ENCODE results near the gene SND1.

The SND1 gene

DNA sequence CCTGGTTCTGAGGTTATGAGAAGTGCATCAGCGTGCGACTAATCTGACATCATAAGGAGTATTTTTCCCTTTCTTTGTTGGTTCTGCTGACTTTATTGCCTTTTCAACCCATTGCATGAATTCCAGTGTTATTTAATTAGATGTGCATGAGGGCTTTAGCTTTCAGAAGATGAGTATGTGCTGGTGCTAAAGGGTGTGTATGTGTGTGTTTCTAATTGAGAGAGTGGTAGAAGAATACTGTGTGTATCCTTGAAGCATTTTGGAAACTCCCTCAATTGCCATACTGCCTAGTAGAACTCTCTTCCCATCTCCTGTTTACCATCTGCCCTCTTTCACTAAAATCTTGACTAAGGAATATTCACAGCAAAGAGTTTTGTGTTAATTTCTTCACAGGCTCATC is 158.1 kb downstream of the SND1 start:
- no peak for DNase-seq

- DNase-seq = no peak
These were observed 159.0 kb downstream of the SND1 start for GRCh38 chr7:127810696-127811660.

DNA sequence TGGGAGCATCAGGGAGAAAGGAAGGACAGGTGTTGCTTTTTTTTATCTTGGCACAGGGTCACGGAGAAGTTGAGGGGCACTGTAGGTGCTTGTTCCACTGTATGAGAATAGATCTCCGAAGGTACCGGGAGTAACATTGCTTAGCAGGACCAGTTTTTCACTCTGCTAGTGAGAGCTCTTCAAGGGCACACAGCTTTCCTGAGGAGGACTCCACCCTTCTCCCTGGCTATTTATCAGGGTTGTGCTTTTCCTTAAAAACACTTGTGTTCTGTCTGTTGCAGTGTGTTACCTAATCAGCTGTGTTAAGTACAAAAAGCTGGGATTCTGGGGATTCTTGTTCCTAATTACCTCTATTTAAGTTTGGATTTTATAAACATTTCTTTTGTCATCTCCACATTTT is 160.5 kb downstream of the SND1 start:
- no peak for DNase-seq

- DNase-seq = no peak
These were observed 162.1 kb downstream of the SND1 start for GRCh38 chr7:127813991-127814541.

GRCh38 chr7:127815631-127816145 is 163.7 kb downstream of the SND1 start:
- no peak for DNase-seq

GRCh38 chr7:127816354-127817190 is 164.6 kb downstream of the SND1 start:
- DNase-seq = no peak

DNA sequence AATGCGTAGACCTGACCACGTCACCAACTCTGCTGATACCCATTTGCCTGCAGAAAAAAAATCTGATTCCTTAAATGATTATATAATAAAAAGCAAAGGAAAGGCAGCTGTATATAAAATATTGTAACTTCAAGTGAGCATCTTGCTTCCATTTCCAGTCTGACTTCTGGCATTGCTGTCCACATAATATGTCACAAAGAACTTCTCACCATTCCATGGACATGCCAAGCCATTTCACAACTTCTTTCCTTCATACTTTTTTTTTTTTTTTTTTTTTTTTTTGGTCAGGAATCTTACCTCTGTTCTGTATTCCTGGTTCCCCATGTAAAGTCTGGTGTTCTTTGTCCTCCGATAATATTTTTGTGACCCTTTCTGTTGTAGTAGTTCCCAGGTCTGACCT is 165.5 kb downstream of the SND1 start:
- DNase-seq = no peak

GRCh38 chr7:127818306-127818705 is 166.3 kb downstream of the SND1 start:
- DNase-seq = no peak

- no peak for DNase-seq
These were observed 168.2 kb downstream of the SND1 start for GRCh38 chr7:127819975-127820731.

DNA sequence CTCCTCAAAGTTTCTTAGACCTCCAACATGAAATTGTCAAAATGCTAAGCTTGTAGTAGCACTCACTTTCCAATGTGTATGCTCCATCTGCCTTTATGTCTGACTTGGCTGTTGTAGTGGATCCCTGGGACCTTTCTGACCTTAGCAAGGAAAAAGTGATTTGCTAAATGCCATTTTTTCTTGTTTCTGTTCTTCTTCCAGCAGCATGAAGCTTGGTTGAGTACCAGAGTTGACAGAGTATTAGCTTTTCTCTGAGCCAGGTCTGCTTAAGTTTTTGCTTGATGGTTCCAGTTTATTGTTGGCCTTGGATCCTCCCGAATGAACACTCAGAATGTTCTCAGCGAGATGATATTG is 168.7 kb downstream of the SND1 start:
- no peak for DNase-seq

- no peak for DNase-seq
These were observed 169.2 kb downstream of the SND1 start for GRCh38 chr7:127821146-127821545.

- DNase-seq = no peak
These were observed 171.0 kb downstream of the SND1 start for GRCh38 chr7:127822822-127823508.

DNA sequence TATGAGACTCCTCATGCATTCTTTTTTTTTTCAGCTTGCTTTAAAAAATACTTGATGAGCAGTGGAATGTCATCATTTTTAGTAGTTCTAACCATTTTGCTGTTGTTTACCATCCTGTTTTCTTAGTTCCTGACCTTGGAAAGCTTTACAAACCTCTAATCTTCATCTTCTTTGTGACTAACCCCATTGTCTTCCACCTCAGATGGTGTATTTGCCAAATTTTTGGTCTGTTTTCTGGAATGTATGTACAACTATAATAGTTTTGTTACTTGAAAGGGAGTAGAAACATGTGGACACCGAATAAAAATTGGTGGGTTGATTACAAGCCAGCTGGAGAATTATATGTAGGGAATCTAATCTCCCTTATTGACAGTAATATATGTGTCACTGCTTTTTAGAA is 172.7 kb downstream of the SND1 start:
- no peak for DNase-seq

DNA sequence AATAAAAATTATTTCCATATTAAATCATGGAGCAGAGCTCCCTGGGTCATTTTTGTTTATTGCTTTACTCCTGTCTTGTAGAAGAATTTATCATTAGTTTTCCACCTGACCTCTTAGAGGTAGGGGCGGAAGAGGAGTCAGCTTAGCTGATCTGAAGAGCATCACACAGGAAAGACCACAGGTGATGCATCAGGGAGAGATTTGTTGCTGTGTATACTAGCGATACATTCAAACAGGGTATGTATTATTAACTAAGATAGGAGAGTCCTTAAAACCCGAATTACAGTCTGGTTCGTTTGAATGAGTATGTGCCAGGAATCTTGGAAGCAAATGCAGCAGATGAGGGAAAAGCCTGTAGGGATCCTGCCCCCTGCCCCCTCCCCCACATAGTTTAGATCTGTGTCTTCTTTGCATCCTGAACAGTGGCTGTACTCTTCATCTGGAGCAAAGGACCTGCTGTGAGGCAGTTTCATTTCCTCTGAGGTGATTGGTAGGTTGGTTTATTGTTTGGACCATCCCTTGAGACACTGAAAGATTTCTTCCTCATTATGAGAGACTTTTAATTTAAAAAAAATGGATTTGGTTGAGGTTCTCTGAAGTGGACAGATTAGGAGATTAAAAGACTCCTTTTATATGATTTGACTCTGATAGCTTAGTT is 177.0 kb downstream of the SND1 start:
- DNase-seq = no peak

- DNase-seq = peak; percentile 93
These were observed 179.6 kb downstream of the SND1 start for GRCh38 chr7:127831318-127832219.

DNA sequence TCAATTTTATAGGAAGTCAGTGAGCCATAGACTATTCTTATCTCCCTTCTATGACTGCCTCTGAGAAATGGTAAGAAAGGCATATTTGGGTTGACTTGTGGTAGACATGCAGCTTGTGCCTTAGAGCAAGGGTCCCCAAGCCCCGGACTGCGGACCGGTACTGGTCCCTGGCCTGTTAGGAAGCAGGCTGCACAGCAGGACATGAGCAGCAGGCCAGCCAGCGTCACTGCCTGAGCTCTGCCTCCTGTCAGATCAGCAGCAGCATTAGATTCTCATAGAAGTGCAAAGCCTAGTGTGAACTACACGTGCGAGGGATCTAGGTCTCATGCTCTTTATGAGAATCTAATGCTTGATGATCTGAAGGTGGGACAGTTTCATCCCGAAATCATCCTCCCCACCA is 180.6 kb downstream of the SND1 start:
- DNase-seq = no peak

GRCh38 chr7:127833641-127834040 is 181.6 kb downstream of the SND1 start:
- DNase-seq = no peak

GRCh38 chr7:127835679-127836078 is 183.7 kb downstream of the SND1 start:
- DNase-seq = no peak

DNA sequence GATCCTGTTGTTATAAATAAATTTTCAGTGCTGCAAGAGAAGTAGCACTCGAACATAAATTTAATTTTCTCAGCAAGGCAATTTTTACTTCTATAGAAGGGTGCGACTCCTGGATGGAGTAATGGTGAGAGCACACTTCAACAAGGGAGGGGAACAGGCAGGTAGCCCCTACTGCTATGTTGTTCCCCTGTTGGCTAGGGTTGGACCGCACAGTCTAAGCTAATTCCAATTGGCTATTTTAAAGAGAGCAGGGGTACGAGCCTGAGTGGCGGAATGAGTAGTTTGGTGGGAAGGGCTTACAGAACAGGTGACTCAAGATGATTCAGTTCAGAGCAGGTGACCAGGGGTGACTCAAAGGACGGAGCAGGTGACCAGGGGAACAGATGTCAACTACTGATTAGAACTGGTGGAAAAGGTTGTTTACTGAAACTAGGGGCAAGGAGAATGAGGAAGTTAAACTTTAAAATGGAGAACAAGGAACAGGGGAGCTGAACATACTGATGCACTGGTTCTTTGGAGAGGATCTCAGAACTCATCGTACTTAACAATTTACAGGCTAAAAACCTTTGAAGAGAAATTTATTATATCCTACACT is 185.9 kb downstream of the SND1 start:
- DNase-seq = peak; percentile 10
